CD14-positive monocyte (primary cell): ENCODE results near the gene MRPL46. TPM values are rescaled to one million over a fixed set of nuclear protein-coding genes. Genes with fewer than 3 reads are reported as not detected.

Experiments
- DNase-seq, 3 donors: peaks; one replicate each; pipeline ENCODE4 v3.0.0-alpha.2; 2011 to 2022
- H2AFZ ChIP-seq: 2 replicates; pipeline ENCODE4 v1.6.0; 2012; ENCODE audit warnings: mild to moderate bottlenecking, low read depth, low read length, inconsistent platforms; ENCODE audit not compliant: insufficient read depth, poor library complexity, severe bottlenecking
- H3K27ac ChIP-seq, 2 donors: 1 replicate in 1 of 2; 2 replicates in 1 of 2; pipeline ENCODE4 v1.5.1; 2012 to 2013; ENCODE audit warnings: low read length in 2 of 2, control low read depth in 1 of 2, inconsistent platforms in 1 of 2, low read depth in 1 of 2, mild to moderate bottlenecking in 1 of 2
- H3K27me3 ChIP-seq, 2 donors: one replicate each; pipeline versions ENCODE4 v1.6.0 to v1.6.1; 2011 to 2013; ENCODE audit warnings: low read length in 2 of 2; ENCODE audit not compliant: control insufficient read depth in 2 of 2, insufficient read depth in 2 of 2
- H3K36me3 ChIP-seq, 2 donors: replicated peaks in 1 of 2; 1 replicate in 1 of 2; 2 replicates in 1 of 2; pipeline versions ENCODE4 v1.5.1 to v1.6.1; 2012 to 2013; ENCODE audit warnings: low read length in 2 of 2, control low read depth in 1 of 2, inconsistent platforms in 1 of 2, mild to moderate bottlenecking in 1 of 2; ENCODE audit not compliant: insufficient read depth in 2 of 2, control insufficient read depth in 1 of 2
- H3K4me1 ChIP-seq, 2 donors: 1 replicate in 1 of 2; 2 replicates in 1 of 2; pipeline versions ENCODE4 v1.5.1 to v1.6.1; 2012 to 2013; ENCODE audit warnings: low read length in 2 of 2, control low read depth in 1 of 2, inconsistent platforms in 1 of 2, mild to moderate bottlenecking in 1 of 2, moderate library complexity in 1 of 2; ENCODE audit not compliant: insufficient read depth in 2 of 2, control insufficient read depth in 1 of 2
- H3K4me2 ChIP-seq: replicated peaks from 2 replicates; pipeline ENCODE3; 2012; ENCODE audit warnings: low read length, moderate library complexity, mild to moderate bottlenecking; ENCODE audit not compliant: poor library complexity, severe bottlenecking; ENCODE audit errors: extremely low read depth
- H3K4me3 ChIP-seq, 3 experiments: fragments of 200-600 bp in 1 of 3; sonication (generic) in 1 of 3; replicated peaks in 1 of 3; 1 replicate in 2 of 3; 2 replicates in 1 of 3; pipeline ENCODE4 v1.5.1; 2011 to 2013; ENCODE audit warnings: low read length in 3 of 3, mild to moderate bottlenecking in 3 of 3, control low read depth in 2 of 3, low read depth in 2 of 3, inconsistent platforms in 1 of 3, moderate library complexity in 1 of 3
- H3K79me2 ChIP-seq: 2 replicates; pipeline ENCODE4 v1.6.0; 2012; ENCODE audit warnings: mild to moderate bottlenecking, control low read depth, inconsistent platforms, low read length, moderate library complexity; ENCODE audit not compliant: insufficient read depth
- H3K9ac ChIP-seq: 2 replicates; pipeline ENCODE4 v1.6.0; 2017; ENCODE audit warnings: low read length, mild to moderate bottlenecking; ENCODE audit not compliant: insufficient read depth, poor library complexity, severe bottlenecking
- H3K9me3 ChIP-seq, 2 donors: replicated peaks in 1 of 2; 1 replicate in 1 of 2; 2 replicates in 1 of 2; pipeline versions ENCODE4 v1.5.1 to v1.6.1; 2012 to 2013; ENCODE audit warnings: low read length in 2 of 2, control low read depth in 1 of 2; ENCODE audit not compliant: control insufficient read depth in 1 of 2, insufficient read depth in 1 of 2
- H4K20me1 ChIP-seq: 2 replicates; pipeline ENCODE4 v1.6.0; 2012; ENCODE audit warnings: mild to moderate bottlenecking, low read length, control low read depth, moderate library complexity; ENCODE audit not compliant: insufficient read depth
- H3K27ac Mint-ChIP-seq, 7 donors: one replicate each; pipeline ENCODE4 v1.8.0; 2020; ENCODE audit warnings: mild to moderate bottlenecking in 7 of 7, mixed read lengths in 7 of 7, moderate library complexity in 6 of 7, inconsistent platforms in 2 of 7
- H3K27me3 Mint-ChIP-seq, 3 donors: one replicate each; pipeline ENCODE4 v1.8.0; 2021 to 2022; ENCODE audit warnings: low read depth in 3 of 3, mild to moderate bottlenecking in 3 of 3, mixed read lengths in 3 of 3, moderate library complexity in 3 of 3, inconsistent platforms in 1 of 3
- H3K36me3 Mint-ChIP-seq, 2 donors: one replicate each; pipeline ENCODE4 v1.8.0; 2020; ENCODE audit warnings: mixed read lengths in 2 of 2, inconsistent platforms in 1 of 2, mild to moderate bottlenecking in 1 of 2
- H3K4me1 Mint-ChIP-seq: one replicate; pipeline ENCODE4 v1.8.0; 2020; ENCODE audit warnings: mild to moderate bottlenecking, mixed read lengths
- H3K4me3 Mint-ChIP-seq, 2 donors: one replicate each; pipeline ENCODE4 v1.8.0; 2020; ENCODE audit warnings: mild to moderate bottlenecking in 2 of 2, mixed read lengths in 2 of 2, moderate library complexity in 1 of 2
- H3K9me3 Mint-ChIP-seq, 7 donors: one replicate each; pipeline ENCODE4 v1.8.0; 2020 to 2022; ENCODE audit warnings: mixed read lengths in 7 of 7, mild to moderate bottlenecking in 6 of 7, moderate library complexity in 6 of 7, inconsistent platforms in 2 of 7
- CTCF ChIP-seq: fragments of 200-600 bp; IDR thresholded peaks from one replicate; pipeline ENCODE4 v1.8.0; 2022; ENCODE audit warnings: antibody characterized with exemption, mild to moderate bottlenecking
- WGBS: methylation state at CpG from one replicate; pipeline ENCODE4 v1.1.5; 2013; ENCODE audit warnings: missing lambda C conversion rate; ENCODE audit not compliant: insufficient coverage; 5-methylcytosine and 5-hydroxymethylcytosine counted together
- intact Hi-C, 2 donors: fragments of 100-400 bp; cut with micrococcal nuclease; formaldehyde crosslinking; loops; one replicate each; pipeline versions ENCODE4 v1.15.0 to v1.15.1; 2023
- polyA plus RNA-seq, 3 donors: library from polyadenylated mRNA; depleted of rRNA in 1 of 3; unstranded in 2 of 3; stranded (reverse) in 1 of 3; fragments of 300-500 nt in 2 of 3; fragments of >200 nt in 1 of 3; fragmentation: Illumina TruSeq in 2 of 3; gene quantifications; 1 replicate in 2 of 3; 2 replicates in 1 of 3; pipeline ENCODE4 v1.2.3, GENCODE V29; 2012 to 2021

MRPL46 gene
- polyA plus RNA-seq, 3 donors: 6.3 to 20.3 (median 17.0) TPM

GRCh38 chr15:88504445-88504844 is 37.3 kb upstream of the MRPL46 start:
- Histone ChIP-seq H3K27me3 (no peaks in the 10 kb centered on the region), H4K20me1 (no peaks in the 10 kb centered on the region), H3K4me3 (no peak overlapping the region), H2AFZ (no peak overlapping the region), H3K9me3 (no peaks in the 10 kb centered on the region), H3K4me1 (no peaks in the 10 kb centered on the region), H3K79me2 (no peaks in the 10 kb centered on the region), H3K9ac (no peak overlapping the region), H3K4me2 (no peak overlapping the region), H3K36me3 (peaks cover 0 to 24% of the 10 kb centered on the region in 2 donors), H3K27ac (no peak overlapping the region)
- Mint-ChIP-seq H3K4me3 (no peak overlapping the region), H3K27ac (no peak overlapping the region), H3K4me1 (peaks cover 2% of the 10 kb centered on the region), H3K27me3 (no peaks in the 10 kb centered on the region), H3K9me3 (no peaks in the 10 kb centered on the region), H3K36me3 (peaks cover 28 to 29% of the 10 kb centered on the region in 2 donors)
- WGBS: 90% methylated on average over 1 of the region's 1 CpG
- intact Hi-C loops: no loop called here
- no peak for TF ChIP-seq CTCF
- DNase-seq: no peak

GRCh38 chr15:88498996-88499395 is 31.8 kb upstream of the MRPL46 start:
- no peaks in the 10 kb centered on the region for H3K4me1 ChIP-seq
- 100% methylated on average over 2 of the region's 3 CpGs for WGBS
- Mint-ChIP-seq H3K9me3 (no peaks in the 10 kb centered on the region), H3K4me3 (no peak overlapping the region), H3K27me3 (no peaks in the 10 kb centered on the region), H3K27ac (peak overlapping the region in 1 of 7 donors; percentile 6), H3K36me3 (peaks cover 10 to 14% of the 10 kb centered on the region in 2 donors), H3K4me1 (no peaks in the 10 kb centered on the region)
- no peaks in the 10 kb centered on the region for H3K79me2 ChIP-seq
- TF ChIP-seq CTCF: no peak
- H3K4me2 ChIP-seq: no peak overlapping the region
- no peak overlapping the region for H3K27ac ChIP-seq
- DNase-seq: no peak
- intact Hi-C loops: no loop called here
- H3K36me3 ChIP-seq: peaks cover 0 to 6% of the 10 kb centered on the region in 2 donors
- no peak overlapping the region for H3K4me3 ChIP-seq
- no peaks in the 10 kb centered on the region for H3K9me3 ChIP-seq
- no peaks in the 10 kb centered on the region for H3K27me3 ChIP-seq
- no peak overlapping the region for H2AFZ ChIP-seq
- H3K9ac ChIP-seq: no peak overlapping the region
- H4K20me1 ChIP-seq: no peaks in the 10 kb centered on the region
